ENCODE data around the gene TMEM63C. TPM values are rescaled to one million over a fixed set of nuclear protein-coding genes. Genes with fewer than 3 reads are reported as not detected.

The TMEM63C gene
- total RNA-seq, 1 experiment from 2014 or later = 5.7 TPM

DNA sequence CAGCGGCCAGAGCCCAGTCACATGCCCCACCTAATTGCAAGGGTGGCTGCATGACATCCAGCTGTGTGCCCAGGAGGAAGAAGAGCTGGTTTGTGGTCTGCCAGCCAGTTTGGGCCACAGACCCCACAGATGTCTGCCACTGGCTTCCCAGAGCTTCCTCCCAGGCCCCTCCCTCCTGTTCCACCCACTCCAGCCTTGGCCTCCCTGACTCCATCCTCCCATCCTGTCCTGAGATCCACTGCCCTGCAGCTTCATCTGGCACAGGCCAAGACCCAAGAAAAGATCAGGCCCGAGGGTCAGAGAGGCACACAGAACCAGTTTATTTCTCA lies 83.6 kb downstream of the TMEM63C start (continued):
- TF ChIP-seq, protein P1, sequence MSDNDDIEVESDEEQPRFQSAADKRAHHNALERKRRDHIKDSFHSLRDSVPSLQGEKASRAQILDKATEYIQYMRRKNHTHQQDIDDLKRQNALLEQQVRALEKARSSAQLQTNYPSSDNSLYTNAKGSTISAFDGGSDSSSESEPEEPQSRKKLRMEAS (IDR thresholded peaks at IDR 0.05) = no peak
- no peak for TF ChIP-seq ZNF274 (IDR thresholded peaks at IDR 0.05; ENCODE audit: low read depth, low read length)
- no peak for TF ChIP-seq POLR2A (IDR thresholded peaks at IDR 0.05; ENCODE audit: borderline replicate concordance, extremely low read depth, insufficient read depth, insufficient read length)
- TF ChIP-seq, protein P2, sequence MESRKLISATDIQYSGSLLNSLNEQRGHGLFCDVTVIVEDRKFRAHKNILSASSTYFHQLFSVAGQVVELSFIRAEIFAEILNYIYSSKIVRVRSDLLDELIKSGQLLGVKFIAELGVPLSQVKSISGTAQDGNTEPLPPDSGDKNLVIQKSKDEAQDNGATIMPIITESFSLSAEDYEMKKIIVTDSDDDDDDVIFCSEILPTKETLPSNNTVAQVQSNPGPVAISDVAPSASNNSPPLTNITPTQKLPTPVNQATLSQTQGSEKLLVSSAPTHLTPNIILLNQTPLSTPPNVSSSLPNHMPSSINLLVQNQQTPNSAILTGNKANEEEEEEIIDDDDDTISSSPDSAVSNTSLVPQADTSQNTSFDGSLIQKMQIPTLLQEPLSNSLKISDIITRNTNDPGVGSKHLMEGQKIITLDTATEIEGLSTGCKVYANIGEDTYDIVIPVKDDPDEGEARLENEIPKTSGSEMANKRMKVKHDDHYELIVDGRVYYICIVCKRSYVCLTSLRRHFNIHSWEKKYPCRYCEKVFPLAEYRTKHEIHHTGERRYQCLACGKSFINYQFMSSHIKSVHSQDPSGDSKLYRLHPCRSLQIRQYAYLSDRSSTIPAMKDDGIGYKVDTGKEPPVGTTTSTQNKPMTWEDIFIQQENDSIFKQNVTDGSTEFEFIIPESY (IDR thresholded peaks at IDR 0.05; ENCODE audit: extremely low read depth, insufficient replicate concordance, low read length) = no peak
- no peak for TF ChIP-seq RAD21 (IDR thresholded peaks at IDR 0.05; ENCODE audit: low read depth)
- no peak for TF ChIP-seq POLR2AphosphoS5 (IDR thresholded peaks at IDR 0.05; ENCODE audit: low read depth, low read length)

DNA sequence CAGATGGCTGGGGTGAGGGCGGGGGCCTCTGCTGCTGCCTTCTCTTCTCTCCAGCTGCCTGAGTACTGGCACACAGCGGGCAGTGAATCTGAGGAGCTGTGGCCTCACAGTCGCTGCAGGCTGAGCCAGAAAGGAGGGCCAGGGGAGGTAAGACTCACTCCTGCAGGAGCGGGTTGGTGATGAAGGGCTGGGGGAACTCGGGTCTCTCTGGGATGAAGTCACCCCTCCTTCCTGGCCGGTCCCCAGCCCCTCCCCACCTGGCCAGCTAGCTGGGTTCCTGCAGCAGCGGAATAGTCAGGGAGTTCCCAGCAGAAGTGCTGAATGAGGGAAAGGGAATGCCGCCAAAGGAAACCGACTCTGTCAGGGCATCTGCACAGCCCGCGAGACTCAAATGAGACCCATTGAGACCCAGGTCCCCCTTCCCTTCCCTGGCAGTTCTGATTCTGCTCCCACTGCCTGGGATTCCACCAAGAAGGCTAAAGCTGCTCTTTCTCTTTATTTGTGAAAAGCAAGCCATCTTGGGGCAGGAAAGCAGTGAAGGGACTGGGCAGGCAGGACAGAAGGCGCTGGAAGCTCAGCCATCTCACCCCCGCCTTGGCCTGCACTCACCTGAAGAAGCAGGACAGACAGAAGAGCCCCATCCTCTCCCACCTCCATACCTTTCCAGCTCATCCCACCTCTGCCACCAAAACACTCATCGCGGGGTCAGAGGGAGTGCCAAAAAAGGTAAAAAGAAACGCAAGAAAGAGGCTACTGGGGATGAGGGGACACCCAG lies 84.2 kb downstream of the TMEM63C start:
- Histone ChIP-seq H3K9ac (ENCODE audit: low read length) (no peak overlapping the region), H3K9me3 (ENCODE audit: control insufficient read depth in 1 of 2, insufficient read depth in 1 of 2, low read depth in 1 of 2, low read length in 2 of 2) (no peaks in the 10 kb centered on the region), H4K20me1 (ENCODE audit: insufficient read depth) (no peaks in the 10 kb centered on the region), H3K36me3 (ENCODE audit: control insufficient read depth in 1 of 2, insufficient read depth in 2 of 2, low read length in 2 of 2) (no peaks in the 10 kb centered on the region), H3K4me3 (replicated peaks in 1 of 2; ENCODE audit: low read depth in 1 of 2, low read length in 2 of 2) (no peak overlapping the region), H3K4me2 (ENCODE audit: low read length) (no peak overlapping the region), H3K9me2 (ENCODE audit: insufficient read depth) (no peaks in the 10 kb centered on the region), H2AFZ (ENCODE audit: low read depth, low read length, poor library complexity, severe bottlenecking) (no peak overlapping the region), H3K4me1 (ENCODE audit: control insufficient read depth in 1 of 2, insufficient read depth in 2 of 2, low read length in 2 of 2) (no peaks in the 10 kb centered on the region), H3K79me2 (ENCODE audit: insufficient read depth, low read length) (no peaks in the 10 kb centered on the region), H3K27me3 (ENCODE audit: insufficient read depth, low read length) (no peaks in the 10 kb centered on the region), H3K27ac (ENCODE audit: low read depth, low read length) (no peak overlapping the region)
- DNase-seq (ENCODE audit: low read depth, low spot score) (no peak), ATAC-seq (no peak)
- TF ChIP-seq, protein P3, sequence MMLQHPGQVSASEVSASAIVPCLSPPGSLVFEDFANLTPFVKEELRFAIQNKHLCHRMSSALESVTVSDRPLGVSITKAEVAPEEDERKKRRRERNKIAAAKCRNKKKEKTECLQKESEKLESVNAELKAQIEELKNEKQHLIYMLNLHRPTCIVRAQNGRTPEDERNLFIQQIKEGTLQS (IDR thresholded peaks at IDR 0.05) = no peak
- TF ChIP-seq RAD21 (IDR thresholded peaks at IDR 0.05; ENCODE audit: low read depth) (no peak), CEBPB (IDR thresholded peaks at IDR 0.05; ENCODE audit: low read depth) (no peak), YY1 (IDR thresholded peaks at IDR 0.05; ENCODE audit: extremely low read depth, insufficient replicate concordance, low read depth, low read length) (no peak), EZH2 (IDR thresholded peaks at IDR 0.05) (no peak)
- RAD21 ChIA-PET (ENCODE audit: low non-redundant PET in 1 of 2, low total read pairs in 2 of 2, uncharacterized antibody in 2 of 2, unreplicated experiment in 2 of 2) = no interaction called here
- CTCF ChIA-PET = no interaction called here
- BruUV-seq (replicated peaks) = no TSS peak
- intact Hi-C loops (cut with micrococcal nuclease) = no loop called here
- POLR2A ChIA-PET = no interaction called here

All from HCT116 (cell line).